Measurements from ENCODE around the gene RTP5.

DNA sequence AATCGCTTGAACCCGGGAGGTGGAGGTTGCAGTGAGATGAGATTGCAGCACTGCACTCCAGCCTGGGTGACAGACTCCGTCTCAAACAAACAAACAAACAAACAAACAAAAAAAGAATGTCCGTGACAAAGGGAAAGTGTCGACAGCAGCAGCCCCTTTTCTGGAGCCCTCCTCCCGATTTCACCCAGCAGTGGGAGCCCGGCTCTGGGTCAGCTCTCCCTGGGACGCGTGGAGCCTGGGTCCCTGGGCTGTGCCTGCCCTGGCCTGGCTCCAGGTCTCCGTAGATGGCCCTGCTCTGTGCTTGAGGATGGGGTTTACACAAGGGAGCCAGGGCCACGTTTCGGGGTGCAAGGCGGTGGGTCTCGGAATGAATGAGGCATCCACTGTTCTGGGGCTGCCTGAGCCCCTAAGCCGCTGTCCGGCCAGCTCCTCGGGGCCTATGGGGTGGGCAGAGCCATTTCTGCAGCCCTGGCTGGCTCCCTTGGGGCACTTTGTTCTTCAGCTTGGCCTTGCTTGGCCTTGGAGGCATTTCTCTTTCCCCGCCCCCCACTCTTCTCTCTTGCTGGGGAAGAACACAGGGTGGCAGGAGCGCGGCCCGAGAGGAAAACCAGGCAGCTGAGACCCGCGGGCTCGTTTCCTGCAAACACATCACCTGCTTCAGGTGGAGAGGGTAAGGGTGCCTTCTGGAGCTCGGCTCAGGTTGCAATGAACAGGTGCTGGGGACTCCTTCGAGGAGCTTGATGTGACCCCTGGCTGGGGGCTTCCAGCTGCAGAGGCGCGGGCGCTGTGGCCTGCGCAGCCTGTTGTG lies 29.1 kb downstream of the RTP5 start:
- TF ChIP-seq, protein P1, sequence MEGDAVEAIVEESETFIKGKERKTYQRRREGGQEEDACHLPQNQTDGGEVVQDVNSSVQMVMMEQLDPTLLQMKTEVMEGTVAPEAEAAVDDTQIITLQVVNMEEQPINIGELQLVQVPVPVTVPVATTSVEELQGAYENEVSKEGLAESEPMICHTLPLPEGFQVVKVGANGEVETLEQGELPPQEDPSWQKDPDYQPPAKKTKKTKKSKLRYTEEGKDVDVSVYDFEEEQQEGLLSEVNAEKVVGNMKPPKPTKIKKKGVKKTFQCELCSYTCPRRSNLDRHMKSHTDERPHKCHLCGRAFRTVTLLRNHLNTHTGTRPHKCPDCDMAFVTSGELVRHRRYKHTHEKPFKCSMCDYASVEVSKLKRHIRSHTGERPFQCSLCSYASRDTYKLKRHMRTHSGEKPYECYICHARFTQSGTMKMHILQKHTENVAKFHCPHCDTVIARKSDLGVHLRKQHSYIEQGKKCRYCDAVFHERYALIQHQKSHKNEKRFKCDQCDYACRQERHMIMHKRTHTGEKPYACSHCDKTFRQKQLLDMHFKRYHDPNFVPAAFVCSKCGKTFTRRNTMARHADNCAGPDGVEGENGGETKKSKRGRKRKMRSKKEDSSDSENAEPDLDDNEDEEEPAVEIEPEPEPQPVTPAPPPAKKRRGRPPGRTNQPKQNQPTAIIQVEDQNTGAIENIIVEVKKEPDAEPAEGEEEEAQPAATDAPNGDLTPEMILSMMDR (IDR thresholded peaks at IDR 0.05 in 2 of 3, conservative IDR thresholded peaks at IDR 0.05 in 1 of 3; ENCODE audit: borderline replicate concordance in 1 of 3, insufficient read depth in 1 of 3, low read depth in 2 of 3, low read length in 2 of 3) = no peak
- TF ChIP-seq POLR2AphosphoS5 (IDR thresholded peaks at IDR 0.05; ENCODE audit: low read depth, low read length) = no peak
- TF ChIP-seq RAD21 (IDR thresholded peaks at IDR 0.05; ENCODE audit: low read depth) = no peak
- no peak for TF ChIP-seq ZNF274 (IDR thresholded peaks at IDR 0.05; ENCODE audit: low read depth, low read length)
- TF ChIP-seq EZH2 (IDR thresholded peaks at IDR 0.05) = no peak
- TF ChIP-seq POLR2A (IDR thresholded peaks at IDR 0.05; ENCODE audit: borderline replicate concordance, extremely low read depth, insufficient read depth, insufficient read length) = no peak
- TF ChIP-seq, protein P2, sequence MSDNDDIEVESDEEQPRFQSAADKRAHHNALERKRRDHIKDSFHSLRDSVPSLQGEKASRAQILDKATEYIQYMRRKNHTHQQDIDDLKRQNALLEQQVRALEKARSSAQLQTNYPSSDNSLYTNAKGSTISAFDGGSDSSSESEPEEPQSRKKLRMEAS (IDR thresholded peaks at IDR 0.05) = no peak

Measured in HCT116 (cell line).